ENCODE measurements around the gene KLHL35.

The KLHL35 gene

GRCh38 chr11:75454987-75455386 lies 22.0 kb upstream of the KLHL35 start:
- FAIRE-seq (no peak), DNase-seq (ENCODE audit: insufficient read length, low spot score) (no peak)
- TF ChIP-seq, protein P1, sequence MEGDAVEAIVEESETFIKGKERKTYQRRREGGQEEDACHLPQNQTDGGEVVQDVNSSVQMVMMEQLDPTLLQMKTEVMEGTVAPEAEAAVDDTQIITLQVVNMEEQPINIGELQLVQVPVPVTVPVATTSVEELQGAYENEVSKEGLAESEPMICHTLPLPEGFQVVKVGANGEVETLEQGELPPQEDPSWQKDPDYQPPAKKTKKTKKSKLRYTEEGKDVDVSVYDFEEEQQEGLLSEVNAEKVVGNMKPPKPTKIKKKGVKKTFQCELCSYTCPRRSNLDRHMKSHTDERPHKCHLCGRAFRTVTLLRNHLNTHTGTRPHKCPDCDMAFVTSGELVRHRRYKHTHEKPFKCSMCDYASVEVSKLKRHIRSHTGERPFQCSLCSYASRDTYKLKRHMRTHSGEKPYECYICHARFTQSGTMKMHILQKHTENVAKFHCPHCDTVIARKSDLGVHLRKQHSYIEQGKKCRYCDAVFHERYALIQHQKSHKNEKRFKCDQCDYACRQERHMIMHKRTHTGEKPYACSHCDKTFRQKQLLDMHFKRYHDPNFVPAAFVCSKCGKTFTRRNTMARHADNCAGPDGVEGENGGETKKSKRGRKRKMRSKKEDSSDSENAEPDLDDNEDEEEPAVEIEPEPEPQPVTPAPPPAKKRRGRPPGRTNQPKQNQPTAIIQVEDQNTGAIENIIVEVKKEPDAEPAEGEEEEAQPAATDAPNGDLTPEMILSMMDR (IDR thresholded peaks at IDR 0.05; ENCODE audit: insufficient read depth, missing control alignments) = no peak

GRCh38 chr11:75453916-75454655 lies 21.1 kb upstream of the KLHL35 start:
- DNase-seq (ENCODE audit: insufficient read length, low spot score) (no peak), FAIRE-seq (no peak)
- TF ChIP-seq, protein P1 (IDR thresholded peaks at IDR 0.05; ENCODE audit: insufficient read depth, missing control alignments) = no peak

DNA sequence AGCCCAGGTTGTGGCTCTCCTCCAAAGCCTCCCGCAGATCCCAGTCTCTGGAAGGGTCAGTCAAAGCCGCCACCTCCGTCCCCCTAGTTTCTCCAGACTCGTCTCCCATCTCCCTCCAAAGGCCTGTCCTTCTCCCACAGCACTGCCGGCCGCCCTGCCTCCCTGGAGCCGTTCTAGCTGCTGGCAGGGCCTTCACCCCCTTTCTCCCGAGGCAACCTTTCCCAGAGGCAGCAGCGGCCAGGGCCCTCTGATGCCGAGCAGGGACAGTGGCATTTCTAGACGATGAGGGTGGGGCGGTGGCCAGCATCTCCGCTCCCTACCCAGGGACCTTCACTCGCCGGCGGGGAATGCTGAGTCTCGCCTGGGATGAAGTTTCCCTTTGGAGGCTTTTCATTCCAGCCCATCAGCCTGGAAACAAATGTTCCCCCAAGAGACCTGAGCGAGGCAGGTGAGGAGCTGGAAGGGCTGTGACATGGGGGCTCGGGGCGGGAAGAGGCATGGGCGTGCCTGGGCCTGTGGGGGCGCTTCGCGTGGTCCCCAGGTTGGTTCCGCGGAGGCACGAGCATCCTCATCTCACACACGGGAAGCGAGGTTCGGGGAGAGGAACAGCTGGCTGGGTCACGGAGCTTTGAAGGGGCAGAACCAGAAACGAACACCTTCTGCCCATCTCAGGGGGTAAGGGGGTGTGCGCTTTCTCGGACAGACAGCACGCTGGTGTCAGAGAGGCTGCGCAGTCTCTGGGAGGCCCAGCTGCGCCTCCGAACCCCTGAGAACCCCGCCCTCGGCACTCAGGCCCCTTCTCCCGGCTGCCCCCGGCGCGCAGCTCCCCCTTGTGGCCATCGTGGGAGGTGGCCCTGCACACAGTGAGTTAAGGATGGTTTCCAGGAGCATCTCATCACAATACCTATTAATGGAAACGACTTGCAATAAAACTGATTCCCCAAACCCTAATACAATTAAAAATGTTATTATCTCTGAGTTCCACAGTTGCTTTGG lies 18.1 kb upstream of the KLHL35 start:
- DNase-seq (ENCODE audit: insufficient read length, low spot score) = peak; percentile 64
- FAIRE-seq = no peak
- TF ChIP-seq, protein P1 (IDR thresholded peaks at IDR 0.05; ENCODE audit: insufficient read depth, missing control alignments) = peak; percentile 53

DNA sequence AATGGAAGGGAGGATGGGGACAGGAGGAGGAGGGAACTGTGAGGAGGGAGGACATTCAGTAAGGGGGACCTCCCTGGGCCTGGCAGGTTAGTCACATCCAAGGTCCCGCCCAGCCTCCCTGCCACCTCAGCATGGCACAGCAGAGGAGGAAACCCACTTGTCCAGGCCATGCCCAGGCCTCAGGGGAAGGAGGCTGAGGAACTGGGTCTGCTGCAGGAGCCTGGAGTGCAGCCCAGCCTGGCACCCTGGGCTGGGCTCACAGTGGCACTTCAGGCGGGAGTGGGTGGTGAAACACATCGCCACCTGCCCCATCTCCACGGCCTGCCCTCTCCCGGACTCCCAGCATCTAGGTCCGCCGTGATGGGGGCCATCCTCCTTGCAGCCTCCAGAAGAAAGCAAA lies 17.2 kb upstream of the KLHL35 start:
- TF ChIP-seq, protein P1 (IDR thresholded peaks at IDR 0.05; ENCODE audit: insufficient read depth, missing control alignments) = no peak
- no peak for FAIRE-seq
- no peak for DNase-seq (ENCODE audit: insufficient read length, low spot score)

DNA sequence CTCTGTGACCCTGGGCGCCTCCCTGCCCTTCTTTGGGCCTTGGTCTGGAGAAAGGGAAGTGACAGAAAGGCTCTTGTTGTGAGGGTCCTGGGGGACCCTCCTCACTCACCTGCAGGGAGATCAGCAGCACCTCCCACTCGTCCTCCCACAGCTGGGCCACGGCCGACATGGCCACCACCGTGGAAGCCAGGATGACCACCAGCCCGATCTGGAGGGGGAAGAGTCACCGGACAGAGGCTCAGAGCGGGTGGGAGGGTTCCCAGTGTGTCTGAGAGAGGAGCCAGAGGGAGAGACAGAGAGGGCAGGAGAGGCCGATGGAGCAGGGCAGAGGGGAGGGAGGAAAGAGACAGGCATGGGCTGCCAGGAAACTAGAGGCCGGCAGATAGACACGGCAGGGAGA lies 16.8 kb upstream of the KLHL35 start:
- FAIRE-seq = no peak
- DNase-seq (ENCODE audit: insufficient read length, low spot score) = no peak
- TF ChIP-seq, protein P1 (IDR thresholded peaks at IDR 0.05; ENCODE audit: insufficient read depth, missing control alignments) = no peak

DNA sequence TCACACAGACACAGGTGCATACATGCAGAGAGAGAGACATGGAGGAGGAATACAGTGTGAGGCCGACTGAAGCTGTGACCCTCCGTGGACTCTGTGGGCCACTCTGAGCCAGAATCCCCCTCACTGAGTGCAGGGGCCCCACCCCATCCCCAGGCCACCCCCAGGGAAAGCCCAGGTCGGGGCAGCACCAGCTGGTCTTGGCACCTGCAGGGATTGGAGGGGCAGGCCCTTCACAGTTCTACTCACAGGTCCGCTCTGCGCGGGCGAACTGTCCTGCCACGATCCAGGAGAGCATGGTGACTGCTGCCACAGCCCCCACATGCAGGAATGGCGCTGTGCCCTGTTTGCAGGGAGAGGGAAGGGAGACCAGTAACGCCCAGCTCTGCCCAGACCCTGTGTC lies 16.3 kb upstream of the KLHL35 start:
- TF ChIP-seq, protein P1 (IDR thresholded peaks at IDR 0.05; ENCODE audit: insufficient read depth, missing control alignments) = no peak
- no peak for DNase-seq (ENCODE audit: insufficient read length, low spot score)
- FAIRE-seq = no peak

All from D721Med (cell line).